Cardiac fibroblast (primary cell): ENCODE measurements around the gene STK26.
"Not testable (repeated sequence)": the region's sequence is repeated elsewhere in the genome, so short reads cannot be mapped to it uniquely, and the experiment has no call there.

Experiments used
- DNase-seq, 2 donors: peaks; one replicate each; pipeline versions ENCODE4 v3.0.0 to v3.0.0-alpha.2; 2010; ENCODE audit warnings: low read depth in 2 of 2
- H3K4me3 ChIP-seq, 2 donors: replicated peaks in 1 of 2; 1 replicate in 1 of 2; 2 replicates in 1 of 2; pipeline ENCODE4 v1.5.1; 2011; ENCODE audit warnings: low read depth in 2 of 2, low read length in 2 of 2, mild to moderate bottlenecking in 2 of 2, moderate library complexity in 1 of 2
- CTCF ChIP-seq: IDR thresholded peaks from one replicate; pipeline ENCODE4 v1.5.1; 2011; ENCODE audit warnings: low read depth, mild to moderate bottlenecking, low read length, inconsistent platforms

STK26 gene

DNA sequence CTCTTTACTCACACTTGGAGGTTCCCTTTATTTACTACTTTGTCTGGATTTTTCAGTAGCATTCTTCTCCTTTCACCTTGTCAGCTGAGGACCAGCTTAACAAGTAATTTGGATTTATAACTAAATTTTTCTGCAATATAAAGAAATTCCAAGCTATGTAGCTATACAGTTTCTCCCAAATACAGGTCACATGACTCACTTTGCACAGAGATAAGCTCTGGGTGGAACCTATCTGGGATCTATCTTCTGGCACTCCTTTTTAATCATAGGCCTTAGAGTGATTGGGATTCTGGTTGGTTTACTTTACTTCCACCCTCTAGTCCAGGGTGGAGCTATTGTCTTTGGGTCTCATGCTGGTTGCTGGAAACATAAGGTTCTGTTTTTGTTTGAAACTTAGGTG lies 34.9 kb upstream of the STK26 start:
- TF ChIP-seq CTCF, result no peak
- H3K4me3 ChIP-seq, result no peak overlapping the region
- DNase-seq, result no peak

DNA sequence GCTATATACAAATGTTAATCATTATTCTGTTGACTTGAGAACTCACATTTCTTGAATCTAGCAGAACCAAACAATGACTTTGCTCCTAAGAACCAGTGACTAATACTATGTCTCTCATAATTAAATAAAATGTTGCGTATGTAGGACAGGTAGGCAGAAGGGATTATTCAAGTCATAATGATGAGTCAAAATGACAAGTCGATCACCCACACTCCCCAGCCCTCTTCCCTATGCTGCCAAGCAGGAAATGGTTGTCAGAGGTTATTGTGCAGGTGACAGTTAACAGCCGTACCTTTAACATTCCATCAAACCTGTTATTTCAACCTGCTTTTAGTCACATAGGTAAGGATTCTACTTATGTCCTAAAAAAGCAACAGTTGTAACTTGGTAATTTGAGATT lies 22.0 kb upstream of the STK26 start:
- H3K4me3 ChIP-seq, result no peak overlapping the region
- no peak for DNase-seq
- TF ChIP-seq CTCF, result no peak

DNA sequence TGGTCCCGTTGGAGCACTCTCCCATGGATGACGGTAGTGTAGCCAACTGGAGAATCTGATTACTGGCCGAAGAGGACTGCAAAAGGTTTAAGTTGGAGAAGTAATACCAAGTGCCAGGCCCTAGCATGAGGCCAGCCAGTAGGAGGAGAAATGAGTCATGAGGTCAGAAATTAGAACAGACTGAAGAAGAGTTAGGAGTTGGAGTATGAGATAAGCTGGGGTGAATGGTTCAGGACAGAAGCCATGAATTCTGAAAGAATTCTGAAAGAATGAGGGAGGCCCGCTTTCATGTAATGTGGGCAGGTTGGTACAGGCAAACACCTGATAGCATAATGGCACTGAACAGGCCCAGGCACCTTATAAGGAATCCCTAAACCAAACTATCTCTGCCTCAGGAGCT lies 18.4 kb upstream of the STK26 start:
- TF ChIP-seq CTCF, result no peak
- peak in 1 of 2 donors; percentile 1 for DNase-seq
- no peak overlapping the region for H3K4me3 ChIP-seq

DNA sequence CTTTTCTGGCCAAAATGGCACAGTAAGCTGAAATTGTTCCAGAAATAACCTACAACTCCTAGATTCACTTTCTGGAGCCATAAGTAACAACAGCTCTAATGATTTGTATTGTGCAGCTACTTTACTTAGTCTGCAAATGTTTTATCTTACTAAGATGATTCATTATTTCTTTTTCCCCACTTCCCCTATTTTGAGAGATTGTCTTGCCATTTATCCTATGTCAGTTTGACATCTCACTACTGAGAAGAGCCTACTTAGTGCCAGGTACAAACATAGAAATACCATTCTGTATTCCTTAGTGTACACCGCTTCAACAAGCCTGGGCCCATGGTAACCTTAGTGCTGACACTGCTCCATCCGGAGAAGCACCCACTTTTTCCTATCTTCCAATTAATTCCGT lies 13.8 kb upstream of the STK26 start:
- TF ChIP-seq CTCF, result no peak
- no peak for DNase-seq
- no peak overlapping the region for H3K4me3 ChIP-seq

GRCh38 chrX:132010213-132010612 lies 12.9 kb upstream of the STK26 start:
- not testable (repeated sequence) for H3K4me3 ChIP-seq, DNase-seq

DNA sequence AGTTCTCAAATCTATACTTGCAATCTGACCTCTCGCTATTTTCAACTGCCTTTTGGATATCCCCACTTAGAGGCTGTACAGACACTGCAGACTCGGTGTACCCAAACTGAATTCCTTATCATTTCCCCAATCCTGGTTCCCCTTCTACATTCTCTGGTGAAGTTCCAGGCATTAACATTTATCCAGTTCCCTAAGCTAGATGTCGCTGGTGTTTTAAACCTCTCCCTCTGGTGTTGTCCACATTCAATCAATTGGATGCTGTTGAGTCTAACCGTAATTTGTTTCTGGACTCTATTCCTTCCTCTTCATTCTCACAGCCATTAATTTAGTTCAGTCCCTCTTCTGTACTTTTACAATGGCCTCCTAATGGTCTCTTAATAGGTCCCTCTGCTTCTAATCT lies 7.2 kb upstream of the STK26 start:
- H3K4me3 ChIP-seq, result no peak overlapping the region
- TF ChIP-seq CTCF, result no peak
- DNase-seq, result no peak

- no peak for DNase-seq
- TF ChIP-seq CTCF, result no peak
- no peak overlapping the region for H3K4me3 ChIP-seq
Observed at GRCh38 chrX:132016628-132017430, 6.3 kb upstream of the STK26 start.
